ENCODE measurements around the gene RFX2.

RFX2 gene

GRCh38 chr19:6070207-6070681, 40.1 kb downstream of the RFX2 start:
- Histone ChIP-seq H3K9me3 (ENCODE audit: control insufficient read depth, low read length) (no peaks in the 10 kb centered on the region), H3K27me3 (replicated peaks; ENCODE audit: control insufficient read depth, insufficient read depth, low read length, poor library complexity, severe bottlenecking) (no peaks in the 10 kb centered on the region), H3K4me3 (ENCODE audit: insufficient read depth, low read depth, low read length, poor library complexity, severe bottlenecking) (no peak overlapping the region), H3K36me3 (ENCODE audit: control insufficient read depth, insufficient read depth, low read length) (no peaks in the 10 kb centered on the region), H3K4me1 (ENCODE audit: control insufficient read depth, insufficient read depth, low read length, poor library complexity, severe bottlenecking) (peaks cover 17% of the 10 kb centered on the region), H3K27ac (ENCODE audit: insufficient read depth, low read length, poor library complexity, severe bottlenecking) (no peak overlapping the region)
- DNase-seq = no peak

GRCh38 chr19:6069268-6069791, 41.0 kb downstream of the RFX2 start:
- Histone ChIP-seq H3K36me3 (ENCODE audit: control insufficient read depth, insufficient read depth, low read length) (no peaks in the 10 kb centered on the region), H3K4me1 (ENCODE audit: control insufficient read depth, insufficient read depth, low read length, poor library complexity, severe bottlenecking) (peaks cover 24% of the 10 kb centered on the region), H3K9me3 (ENCODE audit: control insufficient read depth, low read length) (no peaks in the 10 kb centered on the region), H3K4me3 (ENCODE audit: insufficient read depth, low read depth, low read length, poor library complexity, severe bottlenecking) (no peak overlapping the region), H3K27ac (ENCODE audit: insufficient read depth, low read length, poor library complexity, severe bottlenecking) (no peak overlapping the region), H3K27me3 (replicated peaks; ENCODE audit: control insufficient read depth, insufficient read depth, low read length, poor library complexity, severe bottlenecking) (no peaks in the 10 kb centered on the region)
- DNase-seq = no peak

- H3K27me3 ChIP-seq (replicated peaks; ENCODE audit: control insufficient read depth, insufficient read depth, low read length, poor library complexity, severe bottlenecking) = no peaks in the 10 kb centered on the region
- H3K27ac ChIP-seq (ENCODE audit: insufficient read depth, low read length, poor library complexity, severe bottlenecking) = no peak overlapping the region
- no peaks in the 10 kb centered on the region for H3K36me3 ChIP-seq (ENCODE audit: control insufficient read depth, insufficient read depth, low read length)
- H3K4me3 ChIP-seq (ENCODE audit: insufficient read depth, low read depth, low read length, poor library complexity, severe bottlenecking) = no peak overlapping the region
- H3K9me3 ChIP-seq (ENCODE audit: control insufficient read depth, low read length) = no peaks in the 10 kb centered on the region
- DNase-seq = no peak
- H3K4me1 ChIP-seq (ENCODE audit: control insufficient read depth, insufficient read depth, low read length, poor library complexity, severe bottlenecking) = peaks cover 24% of the 10 kb centered on the region
Observed at GRCh38 chr19:6068711-6069110, 41.6 kb downstream of the RFX2 start.

- Histone ChIP-seq H3K9me3 (ENCODE audit: control insufficient read depth, low read length) (no peaks in the 10 kb centered on the region), H3K4me1 (ENCODE audit: control insufficient read depth, insufficient read depth, low read length, poor library complexity, severe bottlenecking) (peaks cover 24% of the 10 kb centered on the region), H3K4me3 (ENCODE audit: insufficient read depth, low read depth, low read length, poor library complexity, severe bottlenecking) (no peak overlapping the region), H3K27ac (ENCODE audit: insufficient read depth, low read length, poor library complexity, severe bottlenecking) (no peak overlapping the region), H3K27me3 (replicated peaks; ENCODE audit: control insufficient read depth, insufficient read depth, low read length, poor library complexity, severe bottlenecking) (no peaks in the 10 kb centered on the region), H3K36me3 (ENCODE audit: control insufficient read depth, insufficient read depth, low read length) (no peaks in the 10 kb centered on the region)
- no peak for DNase-seq
Observed at GRCh38 chr19:6067975-6068374, 42.3 kb downstream of the RFX2 start.

GRCh38 chr19:6066661-6067646, 43.3 kb downstream of the RFX2 start:
- peak; percentile 36 to 56 (median 56) for DNase-seq
- H3K27ac ChIP-seq (ENCODE audit: insufficient read depth, low read length, poor library complexity, severe bottlenecking) = peak overlapping the region; percentile 80
- H3K9me3 ChIP-seq (ENCODE audit: control insufficient read depth, low read length) = no peaks in the 10 kb centered on the region
- H3K4me3 ChIP-seq (ENCODE audit: insufficient read depth, low read depth, low read length, poor library complexity, severe bottlenecking) = no peak overlapping the region
- H3K4me1 ChIP-seq (ENCODE audit: control insufficient read depth, insufficient read depth, low read length, poor library complexity, severe bottlenecking) = peaks cover 24% of the 10 kb centered on the region
- H3K27me3 ChIP-seq (replicated peaks; ENCODE audit: control insufficient read depth, insufficient read depth, low read length, poor library complexity, severe bottlenecking) = no peaks in the 10 kb centered on the region
- H3K36me3 ChIP-seq (ENCODE audit: control insufficient read depth, insufficient read depth, low read length) = no peaks in the 10 kb centered on the region

GRCh38 chr19:6065685-6066374, 44.5 kb downstream of the RFX2 start:
- no peaks in the 10 kb centered on the region for H3K9me3 ChIP-seq (ENCODE audit: control insufficient read depth, low read length)
- H3K36me3 ChIP-seq (ENCODE audit: control insufficient read depth, insufficient read depth, low read length) = no peaks in the 10 kb centered on the region
- peaks cover 33% of the 10 kb centered on the region for H3K4me1 ChIP-seq (ENCODE audit: control insufficient read depth, insufficient read depth, low read length, poor library complexity, severe bottlenecking)
- H3K4me3 ChIP-seq (ENCODE audit: insufficient read depth, low read depth, low read length, poor library complexity, severe bottlenecking) = no peak overlapping the region
- peak overlapping the region; percentile 80 for H3K27ac ChIP-seq (ENCODE audit: insufficient read depth, low read length, poor library complexity, severe bottlenecking)
- H3K27me3 ChIP-seq (replicated peaks; ENCODE audit: control insufficient read depth, insufficient read depth, low read length, poor library complexity, severe bottlenecking) = no peaks in the 10 kb centered on the region
- peak; percentile 46 to 65 (median 47) for DNase-seq

GRCh38 chr19:6064336-6065073, 45.8 kb downstream of the RFX2 start:
- Histone ChIP-seq H3K4me3 (ENCODE audit: insufficient read depth, low read depth, low read length, poor library complexity, severe bottlenecking) (no peak overlapping the region), H3K36me3 (ENCODE audit: control insufficient read depth, insufficient read depth, low read length) (no peaks in the 10 kb centered on the region), H3K27ac (ENCODE audit: insufficient read depth, low read length, poor library complexity, severe bottlenecking) (no peak overlapping the region), H3K9me3 (ENCODE audit: control insufficient read depth, low read length) (no peaks in the 10 kb centered on the region), H3K4me1 (ENCODE audit: control insufficient read depth, insufficient read depth, low read length, poor library complexity, severe bottlenecking) (peaks cover 37% of the 10 kb centered on the region), H3K27me3 (replicated peaks; ENCODE audit: control insufficient read depth, insufficient read depth, low read length, poor library complexity, severe bottlenecking) (no peaks in the 10 kb centered on the region)
- DNase-seq = no peak

GRCh38 chr19:6063576-6064335, 46.5 kb downstream of the RFX2 start:
- Histone ChIP-seq H3K36me3 (ENCODE audit: control insufficient read depth, insufficient read depth, low read length) (no peaks in the 10 kb centered on the region), H3K4me1 (ENCODE audit: control insufficient read depth, insufficient read depth, low read length, poor library complexity, severe bottlenecking) (peaks cover 37% of the 10 kb centered on the region), H3K4me3 (ENCODE audit: insufficient read depth, low read depth, low read length, poor library complexity, severe bottlenecking) (no peak overlapping the region), H3K27me3 (replicated peaks; ENCODE audit: control insufficient read depth, insufficient read depth, low read length, poor library complexity, severe bottlenecking) (no peaks in the 10 kb centered on the region), H3K9me3 (ENCODE audit: control insufficient read depth, low read length) (no peaks in the 10 kb centered on the region), H3K27ac (ENCODE audit: insufficient read depth, low read length, poor library complexity, severe bottlenecking) (no peak overlapping the region)
- no peak for DNase-seq

GRCh38 chr19:6062961-6063575, 47.2 kb downstream of the RFX2 start:
- no peaks in the 10 kb centered on the region for H3K36me3 ChIP-seq (ENCODE audit: control insufficient read depth, insufficient read depth, low read length)
- H3K27me3 ChIP-seq (replicated peaks; ENCODE audit: control insufficient read depth, insufficient read depth, low read length, poor library complexity, severe bottlenecking) = no peaks in the 10 kb centered on the region
- H3K4me1 ChIP-seq (ENCODE audit: control insufficient read depth, insufficient read depth, low read length, poor library complexity, severe bottlenecking) = peaks cover 37% of the 10 kb centered on the region
- H3K9me3 ChIP-seq (ENCODE audit: control insufficient read depth, low read length) = no peaks in the 10 kb centered on the region
- DNase-seq = no peak
- H3K4me3 ChIP-seq (ENCODE audit: insufficient read depth, low read depth, low read length, poor library complexity, severe bottlenecking) = no peak overlapping the region
- no peak overlapping the region for H3K27ac ChIP-seq (ENCODE audit: insufficient read depth, low read length, poor library complexity, severe bottlenecking)

Measured in effector memory CD4-positive, alpha-beta T cell (primary cell).